Stimulated activated CD4-positive, alpha-beta T cell treated with anti-CD3 and anti-CD28 coated beads, Interleukin-2, amount 100 ng/mL, for 48 hours (primary cell): ENCODE results near the gene KCNJ12.

Source experiments
- DNase-seq, 2 donors: peaks; one replicate each; pipeline ENCODE4 v3.0.0-alpha.2; 2020

Gene KCNJ12

GRCh38 chr17:21368545-21369246 is 7.5 kb upstream of the KCNJ12 start:
- no peak for DNase-seq

DNA sequence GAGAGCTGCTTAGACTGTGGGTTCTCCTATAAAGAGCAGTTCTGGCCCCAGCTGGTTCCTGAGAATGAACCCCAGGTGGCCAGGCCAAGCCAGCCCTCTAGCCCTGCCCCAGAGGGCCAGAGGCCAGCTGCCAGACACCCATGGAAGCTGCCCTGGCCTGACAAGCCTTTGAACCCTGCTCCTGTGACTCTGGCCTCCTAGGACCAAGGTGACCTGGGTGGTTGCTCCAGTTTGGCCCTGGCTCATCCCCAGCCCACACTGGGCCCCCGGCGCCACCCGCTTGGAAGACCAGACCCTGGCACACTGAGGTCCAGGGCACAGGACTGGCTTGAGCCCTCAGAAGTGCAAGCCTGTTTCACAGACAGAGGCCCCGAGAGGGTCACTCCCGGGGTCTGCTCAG is 6.8 kb upstream of the KCNJ12 start:
- DNase-seq: no peak

- DNase-seq: no peak
Observed at GRCh38 chr17:21370430-21370829, 5.7 kb upstream of the KCNJ12 start.

DNA sequence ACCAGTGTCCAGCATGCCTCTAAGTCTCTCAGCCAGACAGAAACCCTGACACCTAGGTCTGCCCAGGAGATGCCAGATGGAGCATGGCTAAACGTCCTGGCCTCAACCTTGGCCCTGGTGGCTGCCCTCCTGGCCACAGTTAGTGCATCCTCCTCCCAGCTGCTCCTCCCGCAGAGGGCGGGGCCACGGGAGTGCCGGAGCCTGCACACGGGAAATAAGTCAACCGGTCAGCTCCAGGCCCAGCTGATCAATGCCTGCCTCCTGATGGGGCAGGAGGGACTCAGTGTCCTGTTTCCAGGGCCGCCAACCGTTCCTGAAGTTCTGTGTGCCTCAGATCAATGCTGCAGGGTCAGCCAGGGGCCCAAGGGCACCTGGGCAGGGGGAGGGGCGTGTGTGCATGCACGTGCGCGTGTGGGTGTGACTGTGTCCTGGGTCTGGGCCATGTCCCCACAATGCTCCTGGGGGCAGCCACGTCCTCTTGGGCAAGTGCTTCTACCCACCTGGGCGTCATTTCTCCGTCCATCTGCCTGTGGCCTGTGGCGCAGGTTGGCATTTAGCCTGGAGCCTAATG is 4.6 kb upstream of the KCNJ12 start:
- no peak for DNase-seq

DNA sequence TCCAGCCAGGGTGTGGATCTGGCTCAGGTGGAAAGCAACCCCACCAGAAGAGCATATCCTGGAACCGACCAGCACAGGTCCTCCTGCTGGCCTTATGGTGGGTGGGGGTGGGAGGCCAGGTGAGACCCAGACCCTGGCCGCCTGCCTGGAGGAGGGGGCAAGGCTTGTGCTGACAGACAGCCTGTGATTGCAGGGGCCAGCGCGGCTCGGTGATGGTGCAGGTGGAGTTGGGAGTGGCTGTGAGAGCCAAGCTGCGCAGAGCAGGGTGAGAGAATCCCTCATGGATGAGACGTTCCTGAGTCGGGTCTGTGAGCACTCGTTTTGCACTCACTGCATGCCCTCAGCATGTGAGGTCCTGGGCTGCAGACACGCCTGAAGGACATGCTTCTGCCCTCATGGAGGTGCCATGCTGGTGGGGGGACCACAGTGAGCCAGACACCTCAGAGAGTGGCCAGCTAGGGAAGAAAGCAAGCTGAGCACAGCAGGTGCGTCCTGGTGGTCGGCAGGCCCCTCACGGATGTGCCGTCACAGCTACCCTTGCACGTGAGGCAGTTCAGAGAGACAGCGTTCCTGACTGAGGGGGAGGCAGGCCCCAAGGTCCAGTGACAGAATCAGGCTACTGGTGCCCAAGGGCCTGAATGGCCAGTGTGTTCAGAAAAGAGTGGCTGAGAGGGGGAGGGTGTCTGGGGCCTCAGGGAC is 3.8 kb upstream of the KCNJ12 start:
- DNase-seq: no peak

- DNase-seq: no peak
Observed at GRCh38 chr17:21373036-21373435, 3.1 kb upstream of the KCNJ12 start.

DNA sequence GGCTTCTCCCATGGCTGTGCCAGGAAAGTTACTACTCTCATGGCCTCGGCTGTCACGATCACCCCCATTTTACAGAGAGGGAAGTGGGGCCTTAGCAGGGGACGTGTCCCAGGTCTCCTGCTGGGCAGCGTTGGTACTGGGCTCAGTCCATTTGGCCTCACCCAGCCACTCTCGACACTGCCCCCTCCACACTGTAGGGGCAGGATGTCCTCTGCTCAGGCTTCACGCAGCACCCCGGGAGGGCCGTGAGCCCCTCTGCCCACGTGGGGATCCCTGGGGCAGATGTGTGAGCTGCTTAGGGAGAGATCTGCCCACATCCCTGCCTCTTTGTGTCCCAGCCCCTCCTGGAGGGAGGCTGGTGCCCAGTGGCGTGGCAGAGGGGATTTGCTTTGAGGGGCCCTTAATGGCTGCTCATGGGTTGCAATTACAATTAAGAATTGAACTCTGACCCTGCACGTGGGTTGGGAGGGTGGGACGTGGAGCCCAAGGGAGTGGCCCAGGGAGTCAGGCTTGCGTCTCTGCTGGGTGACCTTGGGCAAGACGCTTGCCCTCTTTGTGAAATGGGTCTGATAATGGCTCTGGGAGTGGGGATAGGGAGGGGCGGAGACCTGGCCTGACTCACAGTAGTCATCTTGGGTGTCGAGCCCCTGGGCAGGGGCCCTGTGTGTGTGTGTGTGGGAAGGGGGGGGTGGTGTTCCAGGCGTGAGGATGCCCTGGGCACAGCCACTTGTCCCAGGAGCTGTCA is 2.3 kb upstream of the KCNJ12 start:
- DNase-seq: no peak

GRCh38 chr17:21374441-21375161 is 1.6 kb upstream of the KCNJ12 start:
- no peak for DNase-seq

DNA sequence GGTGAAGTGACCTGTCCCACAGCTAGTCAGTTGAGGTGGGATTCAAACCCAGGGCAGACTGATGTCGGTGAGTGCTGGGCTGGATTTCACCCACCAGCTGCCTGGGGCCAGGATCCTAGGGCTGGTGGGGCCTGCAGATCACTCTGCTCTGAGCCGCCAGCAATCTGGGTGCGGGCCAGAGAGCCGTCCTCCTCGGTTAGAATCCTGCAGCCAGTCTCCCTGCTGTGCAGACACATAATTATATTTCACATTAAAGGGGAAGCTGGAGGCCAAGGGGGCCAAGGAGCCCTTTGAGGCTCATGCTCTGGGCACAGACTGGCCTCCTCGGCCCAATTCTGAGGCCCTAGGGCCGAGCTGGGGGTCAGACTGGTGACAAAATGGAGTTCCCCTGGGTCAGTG is 996 bp upstream of the KCNJ12 start:
- no peak for DNase-seq

GRCh38 chr17:21375757-21376080 is 438 bp upstream of the KCNJ12 start:
- DNase-seq: no peak

- DNase-seq: no peak
Observed at GRCh38 chr17:21376759-21377690, 868 bp downstream of the KCNJ12 start.

- no peak for DNase-seq
Observed at GRCh38 chr17:21377705-21378396, 1.7 kb downstream of the KCNJ12 start.

GRCh38 chr17:21378553-21378952 is 2.4 kb downstream of the KCNJ12 start:
- DNase-seq: no peak

GRCh38 chr17:21379080-21379711 is 3.0 kb downstream of the KCNJ12 start:
- DNase-seq: no peak

GRCh38 chr17:21380659-21381058 is 4.5 kb downstream of the KCNJ12 start:
- DNase-seq: no peak

DNA sequence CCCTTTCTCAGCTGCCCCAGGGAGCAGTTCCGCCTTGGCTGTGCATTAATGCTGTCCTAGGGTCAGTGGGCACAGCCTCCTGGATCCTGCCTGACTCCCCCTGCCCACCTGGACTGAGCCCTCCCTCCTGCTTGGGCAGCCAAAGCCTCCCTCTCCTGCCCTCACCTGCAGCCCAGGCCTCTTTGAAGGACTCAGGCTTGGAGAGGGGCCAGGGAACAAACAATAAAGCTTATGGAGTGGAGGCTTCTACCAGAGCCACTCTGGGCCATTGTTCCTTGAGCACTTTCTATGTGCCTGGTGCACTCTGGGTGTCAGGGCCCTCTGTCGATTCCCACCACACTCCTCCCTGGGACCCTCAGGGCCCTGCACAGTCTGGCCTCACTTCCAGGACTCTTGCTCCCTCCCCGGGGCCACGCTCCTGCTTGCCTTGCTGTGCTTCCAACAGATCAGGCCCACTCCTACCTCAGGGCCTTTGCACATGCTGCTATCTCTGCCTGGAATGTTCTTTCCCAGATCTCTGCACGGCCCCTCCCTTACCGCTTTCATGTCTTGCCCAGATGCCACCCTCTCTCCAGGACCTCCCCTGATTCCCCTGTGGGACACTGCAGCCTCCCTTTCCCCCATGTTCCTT is 5.0 kb downstream of the KCNJ12 start:
- no peak for DNase-seq

GRCh38 chr17:21382560-21383495 is 6.7 kb downstream of the KCNJ12 start:
- no peak for DNase-seq

DNA sequence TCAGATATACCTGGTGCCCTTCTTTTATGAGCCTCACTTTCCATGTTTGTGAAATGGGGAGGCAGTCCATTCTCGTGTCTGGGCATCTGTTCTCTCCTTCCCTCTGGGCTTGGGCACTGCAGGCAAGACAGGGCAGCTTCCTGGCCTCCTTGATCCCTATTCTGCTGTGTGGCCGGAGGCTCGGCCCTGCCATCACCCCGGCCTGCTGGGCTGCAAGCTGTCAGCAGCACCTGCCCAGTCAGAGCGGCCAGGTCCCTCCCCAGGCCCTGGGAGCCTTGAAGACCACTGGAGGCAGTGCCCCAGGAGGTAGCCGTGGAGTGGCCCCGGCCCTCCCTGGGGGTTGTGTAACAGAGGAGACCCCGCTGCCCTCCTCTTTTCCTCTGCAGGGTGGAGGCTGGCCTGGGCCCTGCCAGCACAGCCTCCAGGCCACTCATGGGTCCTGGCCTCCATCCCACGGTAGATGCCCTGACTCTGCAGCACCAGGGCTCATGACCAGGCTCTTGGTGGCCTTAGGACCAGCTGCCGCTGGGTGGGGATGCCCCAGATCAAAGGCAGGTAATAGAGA is 9.2 kb downstream of the KCNJ12 start:
- DNase-seq: no peak

GRCh38 chr17:21387616-21388015 is 11.5 kb downstream of the KCNJ12 start:
- no peak for DNase-seq
